Measurements from ENCODE around the gene OR5K2. TPM values are rescaled to one million over a fixed set of nuclear protein-coding genes. Genes with fewer than 3 reads are reported as not detected.

The OR5K2 gene
- total RNA-seq, 2 donors from 2014 or later: not detected

DNA sequence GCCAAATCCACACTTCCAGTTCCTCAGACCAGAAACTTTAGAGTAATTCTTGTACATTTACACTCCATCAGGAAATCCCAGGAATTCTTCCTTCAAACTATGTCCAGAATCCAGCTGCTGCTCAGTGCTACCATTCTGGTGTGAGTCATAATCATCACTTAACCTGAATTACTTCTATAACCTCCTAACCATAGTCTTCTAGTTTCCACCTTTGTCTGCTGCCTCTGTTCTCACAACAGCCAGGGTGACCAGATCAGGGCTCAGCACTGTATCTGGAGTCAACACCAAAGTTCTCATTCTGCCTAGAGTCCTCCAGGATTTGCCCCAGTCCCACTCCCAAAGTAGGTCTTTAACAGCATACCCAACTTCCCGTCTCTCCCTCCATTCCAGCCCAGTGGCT lies 21.9 kb downstream of the OR5K2 start:
- no peak for DNase-seq (ENCODE audit: low spot score)
- intact Hi-C loops (cut with DNase I): no loop called here

DNA sequence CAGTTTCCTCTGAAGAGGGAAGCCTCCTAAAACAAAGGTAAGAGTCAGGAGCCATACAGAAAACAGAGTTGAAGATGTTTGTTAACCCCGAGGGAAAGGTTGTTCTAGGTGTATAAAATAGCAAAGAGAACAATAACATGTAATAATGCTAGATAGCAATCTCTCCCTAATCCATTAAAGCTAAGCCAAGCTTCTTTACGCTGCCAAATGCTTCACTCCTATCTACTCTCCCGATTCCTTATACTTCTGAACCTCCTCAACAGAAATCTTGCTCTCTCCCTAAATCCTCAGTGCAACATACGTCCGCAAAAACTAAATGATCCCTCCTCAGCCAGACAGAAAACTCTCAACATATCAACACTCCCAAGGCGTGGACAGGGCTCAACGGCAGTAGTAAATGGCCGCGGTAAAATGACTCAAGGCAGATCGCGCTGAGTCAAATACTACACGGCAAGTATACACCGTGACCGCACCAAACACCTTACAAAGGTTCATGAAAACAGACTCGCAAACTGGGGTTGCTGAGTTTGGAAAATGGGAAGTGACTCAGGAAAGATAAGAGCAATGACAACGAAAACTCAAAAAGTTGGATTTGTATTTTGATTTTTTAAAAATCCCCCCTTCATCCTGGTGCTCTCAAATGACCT lies 24.5 kb downstream of the OR5K2 start:
- intact Hi-C loops (cut with DNase I): no loop called here
- DNase-seq (ENCODE audit: low spot score): no peak

DNA sequence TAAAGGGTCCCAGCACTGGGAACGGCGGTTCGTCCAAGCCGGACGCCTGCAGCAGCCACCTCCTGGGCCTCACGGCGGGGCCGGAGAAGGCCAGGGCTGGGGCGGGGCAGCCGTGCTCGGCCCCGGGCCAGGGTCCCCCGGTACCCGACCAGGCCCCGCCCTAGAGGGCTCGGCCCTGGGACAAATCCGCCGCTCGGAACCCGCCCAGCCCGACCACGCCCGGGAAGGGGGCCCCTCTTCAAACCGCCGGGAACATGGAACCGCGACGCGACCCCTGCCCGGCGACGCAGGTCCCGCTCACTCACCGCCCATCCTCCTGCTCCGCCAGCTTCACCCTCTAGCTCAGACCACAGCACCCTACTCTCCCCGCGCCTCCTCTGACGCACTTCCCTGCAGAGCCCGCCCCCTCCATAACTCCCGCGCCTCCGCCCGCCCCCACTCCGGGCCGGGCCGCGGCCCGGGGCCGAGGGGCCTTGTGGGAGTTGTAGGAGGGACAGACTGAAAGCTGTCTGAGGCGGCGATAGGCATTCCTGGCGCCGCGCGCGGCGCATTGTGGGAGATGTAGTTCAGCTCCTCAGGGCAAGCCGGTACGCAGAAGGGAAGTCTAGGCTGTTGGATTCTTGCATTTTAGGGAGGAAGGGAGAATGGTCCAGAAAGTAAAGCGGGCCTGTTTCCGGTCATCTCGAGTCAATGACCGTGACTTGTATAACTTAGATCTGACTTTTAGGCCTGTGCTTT lies 25.2 kb downstream of the OR5K2 start, which contains the start of gene CLDND1:
CLDND1 (minus strand) TSS at position 359 of the 738 bp plus-strand sequence. CDS start 1,478 bp downstream, outside the sequence.
- DNase-seq (ENCODE audit: low spot score): peak; percentile 99
- intact Hi-C loops (cut with DNase I): no loop called here

DNA sequence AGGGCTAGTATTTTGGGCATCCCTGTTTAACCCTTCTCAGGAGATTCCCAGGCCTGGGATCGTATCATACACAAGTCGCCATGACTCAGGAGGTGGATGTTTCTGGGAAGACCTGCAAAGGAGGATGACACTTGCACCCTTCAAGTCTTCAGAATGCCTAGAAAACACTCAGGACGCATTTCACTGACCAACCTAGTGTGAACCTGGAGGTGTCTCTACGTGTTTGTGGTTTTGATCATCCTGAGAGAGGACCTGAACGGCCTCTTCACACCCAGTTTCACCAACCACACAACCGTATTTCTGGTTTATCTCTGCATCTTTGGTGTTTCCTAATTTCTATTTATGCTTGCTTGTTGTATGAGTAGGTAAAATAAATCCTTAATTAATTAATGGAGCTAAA lies 28.0 kb downstream of the OR5K2 start:
- intact Hi-C loops (cut with DNase I): no loop called here

DNA sequence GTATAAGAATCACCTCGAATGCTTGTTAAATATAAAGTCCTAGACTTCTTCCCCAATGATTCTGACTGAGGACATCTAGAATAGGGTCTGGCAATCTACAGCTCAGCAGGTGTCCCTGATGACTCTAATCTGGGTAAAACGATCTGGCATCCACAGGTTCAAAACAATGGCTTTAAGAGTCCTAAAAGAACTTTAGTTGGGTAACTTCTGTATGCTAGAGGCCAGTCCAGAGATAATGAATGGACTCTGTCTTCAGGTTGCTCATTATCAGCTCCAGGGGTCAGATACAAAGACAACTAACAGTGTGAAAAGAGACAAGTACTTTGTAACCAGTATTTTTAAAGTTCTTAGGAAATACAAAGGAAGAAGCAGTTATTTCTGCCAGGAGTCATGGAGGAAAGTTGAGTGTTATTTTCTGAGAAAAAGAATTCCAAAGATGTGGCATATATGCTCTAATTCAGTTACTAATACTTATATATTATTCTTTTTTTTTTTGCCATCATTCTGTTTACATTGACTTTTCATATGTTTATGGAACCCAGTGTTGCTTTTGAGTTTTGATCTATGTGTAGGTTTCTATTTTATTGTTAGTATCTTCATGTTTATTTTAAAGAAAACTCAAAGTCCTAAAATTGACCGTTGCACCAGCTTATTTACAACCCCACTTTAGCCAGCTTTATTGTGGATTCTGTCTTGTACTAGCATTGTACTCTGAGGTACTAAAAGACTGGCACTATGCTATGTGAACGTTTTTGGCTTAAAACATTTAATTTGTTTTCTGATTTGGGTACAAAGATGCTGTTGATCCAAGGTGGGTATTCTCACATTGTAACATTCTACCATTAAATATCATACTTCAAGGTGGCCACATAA lies 31.2 kb downstream of the OR5K2 start:
- DNase-seq (ENCODE audit: low spot score): no peak
- intact Hi-C loops (cut with DNase I): no loop called here

More for the DNA sequence above, 28.0 kb downstream of the OR5K2 start:
- DNase-seq (ENCODE audit: low spot score): no peak

DNA sequence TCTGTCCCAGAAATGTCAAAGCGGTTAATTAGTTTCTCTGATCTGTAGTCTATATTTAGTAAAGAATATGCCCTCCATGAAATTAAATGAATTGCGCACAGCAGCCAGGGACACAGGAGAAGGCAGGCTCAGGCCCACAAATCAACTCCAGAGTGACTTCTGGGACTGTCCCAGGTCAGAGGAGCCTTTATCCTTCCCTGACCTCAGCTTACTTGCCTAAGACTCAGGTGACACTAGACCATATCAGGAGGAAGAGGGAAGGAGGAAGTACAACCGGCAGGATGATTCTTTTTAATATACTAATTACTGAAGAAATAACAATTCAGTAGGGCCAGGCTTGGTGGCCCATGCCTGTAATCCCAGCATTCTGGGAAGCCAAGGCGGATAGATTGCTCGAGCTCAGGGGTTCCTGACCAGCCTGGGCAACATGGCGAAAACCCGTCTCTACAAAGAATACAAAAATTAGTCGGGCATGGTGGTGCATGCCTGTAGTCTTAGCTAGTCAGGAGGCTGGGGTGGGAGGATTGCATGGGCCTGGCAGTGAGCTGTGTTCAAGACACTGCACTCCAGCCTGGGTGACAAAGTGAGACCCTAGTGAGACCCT lies 32.5 kb downstream of the OR5K2 start:
- intact Hi-C loops (cut with DNase I): no loop called here
- no peak for DNase-seq (ENCODE audit: low spot score)

DNA sequence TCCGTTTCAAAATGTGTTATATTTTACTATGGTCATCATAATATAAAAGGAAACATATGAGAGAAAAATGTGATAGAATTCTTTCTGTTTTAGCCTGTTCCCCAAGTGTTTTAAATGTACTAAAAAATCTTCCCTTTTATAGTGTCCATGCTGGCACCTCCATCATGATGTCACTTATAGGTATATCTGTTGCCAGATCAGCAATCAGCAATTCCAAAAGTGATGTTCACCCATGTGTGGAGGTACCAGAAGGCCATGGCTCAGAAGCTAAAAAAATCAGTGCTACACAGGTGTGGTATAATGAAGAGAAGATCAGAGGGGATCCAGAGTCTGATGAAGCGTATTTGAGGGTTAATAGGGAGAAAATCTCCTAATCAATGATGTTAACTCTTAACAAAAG lies 33.2 kb downstream of the OR5K2 start:
- intact Hi-C loops (cut with DNase I): no loop called here
- no peak for DNase-seq (ENCODE audit: low spot score)

DNA sequence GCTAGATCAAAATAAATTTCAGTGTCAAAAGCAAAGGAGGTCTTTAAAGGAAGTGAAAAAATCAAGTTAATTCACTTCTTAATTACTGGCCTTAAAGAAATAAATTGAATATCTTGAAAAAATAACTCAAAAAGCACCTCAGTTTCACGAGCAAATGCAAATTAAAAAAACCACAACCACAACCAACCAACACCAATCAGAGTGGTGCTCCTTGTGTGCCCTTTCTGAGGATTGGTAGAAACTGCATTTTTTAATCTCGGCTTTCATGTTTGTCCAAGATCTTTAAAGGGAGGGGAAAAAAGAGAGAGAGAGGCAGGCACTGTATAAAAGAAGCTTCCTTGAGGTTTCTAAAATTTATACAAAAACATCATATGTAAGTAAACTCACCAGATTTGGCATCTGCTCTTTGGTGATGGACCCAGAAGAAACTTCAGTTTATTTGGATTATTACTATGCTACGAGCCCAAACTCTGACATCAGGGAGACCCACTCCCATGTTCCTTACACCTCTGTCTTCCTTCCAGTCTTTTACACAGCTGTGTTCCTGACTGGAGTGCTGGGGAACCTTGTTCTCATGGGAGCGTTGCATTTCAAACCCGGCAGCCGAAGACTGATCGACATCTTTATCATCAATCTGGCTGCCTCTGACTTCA lies 34.3 kb downstream of the OR5K2 start, which contains the start of gene GPR15:
GPR15 (plus strand) TSS at position 357 of the 653 bp plus-strand sequence; CDS start at position 413, 56 bp downstream.
- no peak for DNase-seq (ENCODE audit: low spot score)
- intact Hi-C loops (cut with DNase I): no loop called here

DNA sequence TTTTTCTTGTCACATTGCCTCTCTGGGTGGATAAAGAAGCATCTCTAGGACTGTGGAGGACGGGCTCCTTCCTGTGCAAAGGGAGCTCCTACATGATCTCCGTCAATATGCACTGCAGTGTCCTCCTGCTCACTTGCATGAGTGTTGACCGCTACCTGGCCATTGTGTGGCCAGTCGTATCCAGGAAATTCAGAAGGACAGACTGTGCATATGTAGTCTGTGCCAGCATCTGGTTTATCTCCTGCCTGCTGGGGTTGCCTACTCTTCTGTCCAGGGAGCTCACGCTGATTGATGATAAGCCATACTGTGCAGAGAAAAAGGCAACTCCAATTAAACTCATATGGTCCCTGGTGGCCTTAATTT lies 34.8 kb downstream of the OR5K2 start:
- no peak for DNase-seq (ENCODE audit: low spot score)
- intact Hi-C loops (cut with DNase I): no loop called here

DNA sequence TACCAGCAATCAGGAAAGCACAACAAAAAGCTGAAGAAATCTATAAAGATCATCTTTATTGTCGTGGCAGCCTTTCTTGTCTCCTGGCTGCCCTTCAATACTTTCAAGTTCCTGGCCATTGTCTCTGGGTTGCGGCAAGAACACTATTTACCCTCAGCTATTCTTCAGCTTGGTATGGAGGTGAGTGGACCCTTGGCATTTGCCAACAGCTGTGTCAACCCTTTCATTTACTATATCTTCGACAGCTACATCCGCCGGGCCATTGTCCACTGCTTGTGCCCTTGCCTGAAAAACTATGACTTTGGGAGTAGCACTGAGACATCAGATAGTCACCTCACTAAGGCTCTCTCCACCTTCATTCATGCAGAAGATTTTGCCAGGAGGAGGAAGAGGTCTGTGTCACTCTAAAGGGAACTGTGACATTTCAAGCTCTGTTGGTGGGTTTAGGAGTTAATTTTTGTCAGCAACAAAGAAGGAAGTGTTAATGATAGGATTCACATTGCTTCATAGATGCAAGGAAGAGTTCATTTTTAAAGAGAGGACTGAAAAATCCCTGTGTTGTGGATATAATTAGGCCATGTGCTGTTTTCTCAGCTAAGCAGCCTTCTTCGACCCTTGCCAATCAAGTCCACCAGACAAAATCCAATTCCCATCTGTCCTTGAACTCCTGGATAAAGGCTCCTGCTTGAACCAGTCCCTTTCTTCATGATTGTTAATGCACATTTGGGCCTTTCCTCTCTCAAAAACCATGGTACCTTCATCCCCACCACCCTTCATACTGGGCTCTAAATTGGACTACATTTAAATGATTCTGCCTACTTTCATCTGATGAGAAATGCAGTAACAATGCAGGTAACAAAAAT lies 35.5 kb downstream of the OR5K2 start:
- DNase-seq (ENCODE audit: low spot score): no peak
- intact Hi-C loops (cut with DNase I): no loop called here

DNA sequence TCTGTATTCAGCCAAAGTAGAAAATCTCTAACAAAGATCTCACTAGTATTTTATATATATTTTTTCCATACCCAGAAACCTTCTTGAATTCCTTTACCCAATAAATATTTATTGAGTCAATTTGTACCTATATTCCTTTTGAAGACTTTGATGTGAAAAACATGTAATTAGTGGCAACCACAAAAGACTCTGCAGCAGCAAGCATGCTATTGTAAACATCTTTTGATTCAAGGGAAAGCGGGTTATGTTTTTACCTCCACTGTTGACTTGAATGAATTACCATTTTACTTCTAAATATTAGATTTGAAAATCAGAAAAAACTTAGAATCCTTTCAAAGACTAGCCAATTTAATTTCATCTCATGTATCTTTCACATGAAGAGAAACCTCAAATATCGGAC lies 36.7 kb downstream of the OR5K2 start:
- DNase-seq (ENCODE audit: low spot score): no peak
- intact Hi-C loops (cut with DNase I): no loop called here

DNA sequence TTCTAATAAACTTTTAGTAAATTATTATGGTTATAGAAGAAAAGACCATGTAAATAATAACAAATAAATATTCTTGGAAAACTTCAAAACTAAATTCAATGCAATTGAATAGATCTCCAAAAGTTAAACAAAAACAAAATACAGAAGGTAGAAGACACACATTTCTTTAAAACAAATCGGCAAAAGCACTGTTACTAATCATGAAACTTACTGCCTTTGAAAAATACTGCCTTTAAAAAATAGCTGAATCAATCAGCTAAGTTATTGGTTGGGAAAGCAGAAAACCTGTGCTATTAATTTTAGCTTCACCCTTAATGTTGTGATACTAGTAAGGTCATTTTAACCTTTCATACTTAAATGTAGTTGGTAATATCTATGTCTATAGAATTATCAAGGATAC lies 37.3 kb downstream of the OR5K2 start:
- no peak for DNase-seq (ENCODE audit: low spot score)
- intact Hi-C loops (cut with DNase I): no loop called here

DNA sequence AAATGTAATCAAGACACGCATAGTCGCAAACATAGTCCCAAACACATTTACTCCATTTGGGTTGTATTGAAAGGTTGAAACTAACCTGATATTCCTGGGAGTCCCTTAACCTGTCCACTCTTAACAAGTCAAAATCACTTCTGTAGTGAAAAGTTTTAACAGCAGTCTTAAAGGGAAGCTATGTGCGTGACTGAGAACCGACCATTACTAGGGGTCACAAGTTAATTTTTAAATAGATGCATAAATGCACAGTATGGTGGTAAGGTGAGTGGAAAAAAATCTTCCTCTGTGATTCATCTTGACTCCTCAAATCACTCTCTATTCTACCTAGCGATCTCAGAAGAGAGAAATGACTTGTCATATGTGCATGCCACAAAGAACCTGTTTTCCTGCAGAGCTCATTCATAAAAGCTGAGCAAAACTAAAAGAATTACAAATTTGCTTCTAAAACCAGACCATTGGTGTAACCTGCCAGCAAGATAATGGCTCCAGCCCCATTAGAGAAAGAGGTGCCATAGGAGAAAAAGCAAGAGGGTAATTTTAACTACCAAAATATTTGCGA lies 39.1 kb downstream of the OR5K2 start:
- no peak for DNase-seq (ENCODE audit: low spot score)
- intact Hi-C loops (cut with DNase I): no loop called here

DNA sequence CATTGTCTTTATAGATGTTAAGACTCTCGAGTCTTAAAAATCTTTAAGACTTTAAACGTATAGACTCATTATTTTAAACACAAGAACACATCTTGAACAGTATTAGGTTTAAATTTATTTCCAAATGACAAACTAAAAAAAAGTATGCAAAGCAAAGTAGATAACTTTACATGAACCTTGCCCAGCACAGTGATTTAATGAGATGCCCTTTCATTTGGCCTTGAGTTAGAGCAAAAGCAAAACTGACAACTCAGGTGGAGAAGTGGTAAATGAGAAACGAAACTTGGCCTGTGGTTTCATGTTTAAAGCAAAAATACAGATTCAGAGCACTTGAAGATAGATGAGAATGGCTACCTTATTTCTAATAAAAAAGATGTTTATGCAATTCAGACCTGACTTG lies 42.9 kb downstream of the OR5K2 start:
- DNase-seq (ENCODE audit: low spot score): no peak
- intact Hi-C loops (cut with DNase I): no loop called here

DNA sequence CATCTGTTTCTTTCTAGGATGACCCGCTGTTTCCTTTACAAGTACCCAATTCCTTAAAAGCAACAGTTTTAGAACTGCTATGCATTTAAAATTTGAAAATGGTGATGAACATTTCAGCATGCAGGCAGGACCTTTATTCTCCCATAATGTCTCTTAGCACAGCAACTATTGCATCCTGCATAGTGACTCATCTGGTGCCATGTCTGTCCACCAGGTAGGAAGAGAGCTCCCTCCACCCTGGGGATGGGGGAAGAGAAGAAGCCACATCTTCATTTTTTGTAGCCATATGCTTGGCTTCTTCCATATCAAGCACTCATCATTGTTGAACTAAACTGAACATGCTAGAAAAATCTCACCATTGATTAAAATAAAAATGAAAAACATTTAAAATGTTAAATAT lies 44.2 kb downstream of the OR5K2 start:
- no peak for DNase-seq (ENCODE audit: low spot score)
- intact Hi-C loops (cut with DNase I): no loop called here

DNA sequence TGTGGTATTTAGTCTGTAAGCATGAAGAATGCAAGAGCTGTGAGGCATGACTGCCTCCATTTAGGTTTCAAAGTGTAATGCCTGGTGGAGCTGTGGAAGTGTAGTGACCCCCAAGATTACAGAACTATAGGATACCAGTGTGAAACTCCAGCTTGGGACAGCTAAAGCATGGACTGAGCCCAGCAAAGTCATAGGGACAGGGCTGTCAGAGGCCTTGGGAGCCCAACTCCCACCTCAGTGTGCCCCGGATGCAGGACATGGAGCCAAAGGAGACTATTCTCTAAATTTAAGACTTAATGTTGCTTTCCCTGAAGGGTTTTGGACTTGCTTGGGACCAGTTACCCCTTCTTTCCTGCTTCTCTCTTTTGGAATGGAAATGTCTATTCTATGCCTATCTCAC lies 45.1 kb downstream of the OR5K2 start:
- intact Hi-C loops (cut with DNase I): no loop called here
- DNase-seq (ENCODE audit: low spot score): no peak

DNA sequence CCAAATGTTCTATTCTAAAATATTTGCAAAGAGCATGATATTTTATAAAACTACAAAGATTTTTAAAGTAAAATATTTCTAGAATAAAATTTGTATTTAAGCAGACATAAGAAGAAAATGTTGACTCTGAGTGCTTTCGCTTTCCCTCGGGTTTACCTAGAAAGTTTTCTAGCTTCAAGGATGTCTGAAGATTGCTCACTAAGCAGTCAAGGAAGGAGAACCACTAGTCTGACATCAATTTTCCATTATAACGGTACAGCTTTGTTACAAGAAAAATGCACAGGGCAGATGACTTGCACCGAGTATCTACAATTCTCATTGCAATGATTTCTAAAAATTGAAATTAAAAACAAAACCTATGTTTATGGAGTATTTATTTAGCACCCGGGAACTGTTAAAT lies 48.5 kb downstream of the OR5K2 start:
- DNase-seq (ENCODE audit: low spot score): no peak
- intact Hi-C loops (cut with DNase I): no loop called here

All from posterior vena cava (tissue), 2 donors.